ENCODE results near the gene P2RX1.

Gene P2RX1

GRCh38 chr17:3847165-3847670, 69.0 kb downstream of the P2RX1 start:
- H3K4me3 ChIP-seq (ENCODE audit: low read depth in 1 of 2, low read length in 2 of 2), result no peak overlapping the region
- H3K9ac ChIP-seq (ENCODE audit: low read depth in 1 of 2, low read length in 2 of 2), result no peak overlapping the region
- H3K36me3 ChIP-seq (ENCODE audit: control insufficient read depth in 1 of 2, insufficient read depth in 2 of 2, low read length in 2 of 2), result peaks cover 7 to 8% of the 10 kb centered on the region in 2 donors
- H3K27me3 ChIP-seq (ENCODE audit: control insufficient read depth in 1 of 2, insufficient read depth in 2 of 2, low read length in 2 of 2), result no peaks in the 10 kb centered on the region
- no peak overlapping the region for H3K27ac ChIP-seq (ENCODE audit: low read depth, low read length)
- H3K4me1 ChIP-seq (ENCODE audit: control insufficient read depth in 1 of 2, insufficient read depth in 2 of 2, low read length in 2 of 2), result peaks cover 14 to 16% of the 10 kb centered on the region in 2 donors
- H3K9me3 ChIP-seq (ENCODE audit: control insufficient read depth in 1 of 2, low read length in 2 of 2), result no peaks in the 10 kb centered on the region
